HFFc6 (cell line): ENCODE data around the gene C5. TPM values are rescaled to one million over a fixed set of nuclear protein-coding genes. Genes with fewer than 3 reads are reported as not detected.
A peak's percentile ranks its signal among the peaks of the same experiment; 100 is the strongest.

ENCODE experiments used
- DNase-seq: peaks from one replicate; pipeline ENCODE4 v3.0.0-alpha.2; 2018
- H3K27ac Mint-ChIP-seq: 2 replicates; pipeline ENCODE4 v1.8.0; 2020; ENCODE audit warnings: mild to moderate bottlenecking, mixed read lengths
- H3K27me3 Mint-ChIP-seq: 2 replicates; pipeline ENCODE4 v1.8.0; 2021; ENCODE audit warnings: mild to moderate bottlenecking, moderate library complexity, mixed read lengths; ENCODE audit not compliant: insufficient read depth
- H3K36me3 Mint-ChIP-seq: 2 replicates; pipeline ENCODE4 v1.8.0; 2021; ENCODE audit warnings: low read depth, mixed read lengths
- H3K4me1 Mint-ChIP-seq: 2 replicates; pipeline ENCODE4 v1.8.0; 2020; ENCODE audit warnings: low read depth, mixed read lengths
- H3K4me3 Mint-ChIP-seq: 2 replicates; pipeline ENCODE4 v1.8.0; 2020; ENCODE audit warnings: mild to moderate bottlenecking, moderate library complexity, mixed read lengths
- H3K9me3 Mint-ChIP-seq: 2 replicates; pipeline ENCODE4 v1.8.0; 2020; ENCODE audit warnings: mild to moderate bottlenecking, mixed read lengths
- total RNA-seq, 6 experiments: library from RNA; stranded (reverse); fragmentation: NEBNext Ultra II Directional; extraction: Animal tissue kit (Norgen Biotek cat#: 25700); gene quantifications; 2 replicates in 1 of 6; 3 replicates in 5 of 6; pipeline ENCODE4 v1.2.3, GENCODE V29; 2021
- TF ChIP-seq, protein P1 (sequence below): fragments of 200-600 bp; sonication (generic); IDR thresholded peaks from 2 replicates; pipeline ENCODE4 v1.5.0; 2021; ENCODE audit warnings: antibody characterized with exemption, mild to moderate bottlenecking

The C5 gene
- total RNA-seq, 6 experiments from 2014 or later, result 1.5 to 2.3 (median 2.1) TPM

- TF ChIP-seq, protein P1, sequence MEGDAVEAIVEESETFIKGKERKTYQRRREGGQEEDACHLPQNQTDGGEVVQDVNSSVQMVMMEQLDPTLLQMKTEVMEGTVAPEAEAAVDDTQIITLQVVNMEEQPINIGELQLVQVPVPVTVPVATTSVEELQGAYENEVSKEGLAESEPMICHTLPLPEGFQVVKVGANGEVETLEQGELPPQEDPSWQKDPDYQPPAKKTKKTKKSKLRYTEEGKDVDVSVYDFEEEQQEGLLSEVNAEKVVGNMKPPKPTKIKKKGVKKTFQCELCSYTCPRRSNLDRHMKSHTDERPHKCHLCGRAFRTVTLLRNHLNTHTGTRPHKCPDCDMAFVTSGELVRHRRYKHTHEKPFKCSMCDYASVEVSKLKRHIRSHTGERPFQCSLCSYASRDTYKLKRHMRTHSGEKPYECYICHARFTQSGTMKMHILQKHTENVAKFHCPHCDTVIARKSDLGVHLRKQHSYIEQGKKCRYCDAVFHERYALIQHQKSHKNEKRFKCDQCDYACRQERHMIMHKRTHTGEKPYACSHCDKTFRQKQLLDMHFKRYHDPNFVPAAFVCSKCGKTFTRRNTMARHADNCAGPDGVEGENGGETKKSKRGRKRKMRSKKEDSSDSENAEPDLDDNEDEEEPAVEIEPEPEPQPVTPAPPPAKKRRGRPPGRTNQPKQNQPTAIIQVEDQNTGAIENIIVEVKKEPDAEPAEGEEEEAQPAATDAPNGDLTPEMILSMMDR, result no peak
- Mint-ChIP-seq H3K9me3 (no peaks in the 10 kb centered on the region), H3K4me3 (peak overlapping the region; percentile 39), H3K27ac (peak overlapping the region; percentile 88), H3K36me3 (no peaks in the 10 kb centered on the region), H3K27me3 (no peaks in the 10 kb centered on the region; the same call in 1 of the 2 replicates), H3K4me1 (peaks cover 45% of the 10 kb centered on the region)
- peak; percentile 92 for DNase-seq
Measured at GRCh38 chr9:120925535-120926396, 124.3 kb downstream of the C5 start.

DNA sequence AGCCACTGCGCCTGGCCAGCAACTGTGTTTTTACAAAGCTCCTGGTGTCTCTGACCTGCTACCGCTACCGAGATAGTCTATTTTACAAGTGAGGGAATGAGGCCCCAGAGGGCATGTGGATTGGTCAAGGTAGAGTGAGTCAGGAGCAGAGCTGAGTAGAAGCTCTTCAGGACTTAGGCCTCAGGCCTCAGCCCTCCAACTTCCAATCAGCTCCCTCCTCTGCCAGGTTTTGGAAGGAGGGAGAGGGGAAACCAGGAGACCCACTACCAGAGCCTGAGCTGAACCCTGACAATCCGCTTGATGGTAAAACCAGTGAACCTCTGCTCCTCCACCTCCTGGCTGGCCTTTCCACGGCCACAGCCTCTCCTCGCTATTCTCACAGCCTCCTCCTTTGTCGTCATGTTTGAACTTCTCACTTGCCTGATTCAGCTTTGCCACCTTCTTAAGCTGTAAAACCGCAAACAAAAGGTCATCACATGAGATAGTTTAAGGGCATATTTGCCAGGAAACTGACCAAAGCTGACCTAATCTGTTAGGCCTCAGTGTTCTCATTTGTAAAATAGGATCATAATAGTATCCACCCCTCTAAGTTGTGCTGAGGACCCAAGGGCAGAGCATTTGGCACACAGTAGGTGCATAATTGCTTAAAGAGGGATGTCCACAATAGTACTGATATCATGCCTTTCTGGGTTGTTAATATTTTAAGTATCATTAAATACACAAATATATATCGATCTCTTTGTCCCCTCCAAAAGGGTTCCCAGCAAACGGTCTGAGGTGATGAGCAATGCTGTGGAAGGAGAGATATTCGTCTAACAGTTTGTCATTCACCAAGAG, 125.2 kb downstream of the C5 start:
- no peak for DNase-seq
- TF ChIP-seq, protein P1, result no peak
- Mint-ChIP-seq H3K9me3 (no peaks in the 10 kb centered on the region), H3K4me3 (no peak overlapping the region), H3K36me3 (no peaks in the 10 kb centered on the region), H3K27me3 (no peaks in the 10 kb centered on the region; the same call in 1 of the 2 replicates), H3K27ac (peak overlapping the region; percentile 88), H3K4me1 (peaks cover 46% of the 10 kb centered on the region)

- Mint-ChIP-seq H3K4me3 (no peak overlapping the region), H3K27me3 (no peaks in the 10 kb centered on the region; the same call in 1 of the 2 replicates), H3K36me3 (no peaks in the 10 kb centered on the region), H3K4me1 (peaks cover 57% of the 10 kb centered on the region), H3K9me3 (no peaks in the 10 kb centered on the region), H3K27ac (no peak overlapping the region)
- DNase-seq, result no peak
- TF ChIP-seq, protein P1, result no peak
Measured at GRCh38 chr9:120923620-120924328, 126.3 kb downstream of the C5 start.

- H3K27me3 Mint-ChIP-seq, result no peaks in the 10 kb centered on the region
- H3K4me3 Mint-ChIP-seq, result no peak overlapping the region
- peaks cover 52% of the 10 kb centered on the region for H3K4me1 Mint-ChIP-seq
- H3K36me3 Mint-ChIP-seq, result no peaks in the 10 kb centered on the region; the same call in 1 of the 2 replicates
- DNase-seq, result no peak
- H3K27ac Mint-ChIP-seq, result no peak overlapping the region
- TF ChIP-seq, protein P1, result no peak
- no peaks in the 10 kb centered on the region for H3K9me3 Mint-ChIP-seq
Measured at GRCh38 chr9:120922404-120923195, 127.5 kb downstream of the C5 start.
